Measurements from ENCODE around the gene TMBIM4.

DNA sequence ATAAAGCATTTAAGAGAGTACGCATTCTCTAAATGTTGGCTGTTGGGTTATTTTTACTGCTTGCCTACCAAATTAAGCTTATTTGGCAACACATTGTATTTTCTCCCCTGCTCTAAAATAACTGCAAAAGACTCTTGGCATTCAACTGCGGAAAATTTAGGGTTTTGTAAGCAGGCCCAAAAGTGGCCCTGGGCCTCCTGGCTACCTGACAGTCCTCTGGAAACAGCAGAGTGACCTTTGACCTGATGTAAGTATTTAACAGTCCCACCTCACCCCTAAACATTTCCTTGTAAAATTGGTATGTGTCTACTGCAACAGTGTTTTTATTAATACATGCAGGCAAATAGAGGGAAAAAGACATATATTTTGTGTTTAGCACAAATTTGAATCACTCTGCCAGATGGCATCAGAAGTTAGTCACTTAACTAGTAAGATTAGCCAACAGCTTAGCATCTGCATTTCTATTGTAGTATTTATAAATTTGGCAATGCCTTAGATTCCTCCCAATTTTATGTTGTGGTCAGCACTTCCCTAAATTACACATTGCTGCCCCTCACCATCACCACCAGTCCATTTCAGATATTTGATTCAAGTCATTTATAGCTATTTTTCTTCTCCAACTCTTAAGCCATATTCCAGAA, 50.4 kb downstream of the TMBIM4 start:
- TF ChIP-seq CTCF (IDR thresholded peaks at IDR 0.05) (no peak), POLR2A (IDR thresholded peaks at IDR 0.05) (no peak), POLR2AphosphoS5 (IDR thresholded peaks at IDR 0.05) (no peak)
